Glomerular visceral epithelial cell (primary cell): ENCODE measurements around the gene PEX5.
A peak's percentile ranks its signal among the peaks of the same experiment; 100 is the strongest.
"Not testable (repeated sequence)": the region's sequence is repeated elsewhere in the genome, so short reads cannot be mapped to it uniquely, and the experiment has no call there.

ENCODE experiments used
- DNase-seq: peaks from one replicate; pipeline ENCODE4 v3.0.0-alpha.2; 2016; ENCODE audit errors: extremely low spot score

PEX5 gene

GRCh38 chr12:7213745-7214144 lies 24.3 kb downstream of the PEX5 start:
- DNase-seq, result not testable (repeated sequence)

GRCh38 chr12:7217475-7218069 lies 28.1 kb downstream of the PEX5 start:
- no peak for DNase-seq

- DNase-seq, result peak; percentile 65
These were observed 30.2 kb downstream of the PEX5 start for GRCh38 chr12:7219599-7220243.

GRCh38 chr12:7221486-7221885 lies 32.0 kb downstream of the PEX5 start:
- DNase-seq, result no peak

- no peak for DNase-seq
These were observed 40.3 kb downstream of the PEX5 start for GRCh38 chr12:7229741-7230140.

GRCh38 chr12:7241404-7242005 lies 52.0 kb downstream of the PEX5 start:
- peak; percentile 21 for DNase-seq

GRCh38 chr12:7242176-7243101 lies 53.0 kb downstream of the PEX5 start:
- no peak for DNase-seq

GRCh38 chr12:7251328-7251996 lies 62.0 kb downstream of the PEX5 start:
- DNase-seq, result not testable (repeated sequence)

- DNase-seq, result no peak
These were observed 69.6 kb downstream of the PEX5 start for GRCh38 chr12:7259060-7259459.
